ENCODE measurements around the gene GPR21.

GPR21 gene

DNA sequence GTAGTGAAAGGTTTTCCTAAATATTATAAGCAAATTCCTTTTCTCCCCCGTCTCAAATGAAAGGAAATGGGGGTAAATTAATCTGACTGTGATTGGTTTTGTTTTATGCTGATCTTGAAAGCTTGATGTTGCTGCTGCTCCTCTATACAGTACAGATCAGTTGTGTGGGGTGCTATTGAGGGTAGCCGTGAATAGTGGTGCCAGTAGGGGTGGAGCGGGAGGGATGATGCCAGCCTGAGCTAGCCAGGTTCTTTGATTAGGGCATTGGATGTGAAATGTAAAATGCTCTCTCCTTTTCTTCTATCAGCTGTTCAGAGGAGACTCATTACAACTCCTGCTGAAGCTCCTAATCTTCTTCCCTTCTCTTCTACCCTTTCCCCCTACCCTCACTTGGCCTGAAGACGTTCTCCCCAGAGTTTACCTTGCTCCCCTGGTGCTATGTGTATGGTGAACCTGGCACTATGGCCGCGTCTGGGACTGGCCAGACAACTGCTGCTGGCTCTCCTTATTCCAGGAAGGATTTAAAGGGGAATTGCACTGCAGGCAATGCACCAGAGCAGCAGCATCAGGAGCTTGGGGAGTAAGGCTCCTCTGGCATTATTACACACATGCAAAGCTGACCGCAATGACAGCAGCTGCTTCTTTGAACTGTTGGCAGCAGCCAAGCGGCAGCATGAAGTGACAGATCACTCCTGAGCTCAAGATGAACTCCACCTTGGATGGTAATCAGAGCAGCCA, 566 bp downstream of the GPR21 start:
- DNase-seq (ENCODE audit: low read depth in 2 of 2) = no peak

DNA sequence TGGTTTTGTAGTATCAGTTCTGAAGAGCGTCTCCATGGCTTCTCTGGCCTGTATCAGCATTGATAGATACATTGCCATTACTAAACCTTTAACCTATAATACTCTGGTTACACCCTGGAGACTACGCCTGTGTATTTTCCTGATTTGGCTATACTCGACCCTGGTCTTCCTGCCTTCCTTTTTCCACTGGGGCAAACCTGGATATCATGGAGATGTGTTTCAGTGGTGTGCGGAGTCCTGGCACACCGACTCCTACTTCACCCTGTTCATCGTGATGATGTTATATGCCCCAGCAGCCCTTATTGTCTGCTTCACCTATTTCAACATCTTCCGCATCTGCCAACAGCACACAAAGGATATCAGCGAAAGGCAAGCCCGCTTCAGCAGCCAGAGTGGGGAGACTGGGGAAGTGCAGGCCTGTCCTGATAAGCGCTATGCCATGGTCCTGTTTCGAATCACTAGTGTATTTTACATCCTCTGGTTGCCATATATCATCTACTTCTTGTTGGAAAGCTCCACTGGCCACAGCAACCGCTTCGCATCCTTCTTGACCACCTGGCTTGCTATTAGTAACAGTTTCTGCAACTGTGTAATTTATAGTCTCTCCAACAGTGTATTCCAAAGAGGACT, 1.5 kb downstream of the GPR21 start:
- no peak for DNase-seq (ENCODE audit: low read depth in 2 of 2)

DNA sequence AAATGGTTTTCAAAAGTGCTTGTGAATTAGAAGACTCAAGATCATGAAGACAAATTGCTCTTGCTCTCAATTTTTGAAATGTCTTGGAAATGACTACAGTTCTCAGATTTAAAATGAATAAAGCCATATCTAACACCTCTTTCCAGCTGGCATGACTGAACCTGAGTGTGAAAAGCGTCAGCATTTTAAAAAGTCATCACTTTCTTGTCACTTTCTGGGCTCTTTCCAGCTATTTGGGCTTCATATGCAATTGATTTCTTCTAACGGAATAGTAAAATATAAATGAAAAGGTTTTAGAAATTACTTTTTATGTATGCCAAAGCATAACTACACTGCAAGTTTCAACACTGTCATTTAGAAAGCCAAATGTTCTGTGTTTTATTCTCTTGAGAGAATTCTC, 2.3 kb downstream of the GPR21 start:
- no peak for DNase-seq (ENCODE audit: low read depth in 2 of 2)

GRCh38 chr9:123036893-123037545, 3.6 kb downstream of the GPR21 start:
- DNase-seq (ENCODE audit: low read depth in 2 of 2) = no peak

- DNase-seq (ENCODE audit: low read depth in 2 of 2) = no peak
Measured at GRCh38 chr9:123039617-123040219, 6.3 kb downstream of the GPR21 start.

- no peak for DNase-seq (ENCODE audit: low read depth in 2 of 2)
Measured at GRCh38 chr9:123040801-123041200, 7.3 kb downstream of the GPR21 start.

DNA sequence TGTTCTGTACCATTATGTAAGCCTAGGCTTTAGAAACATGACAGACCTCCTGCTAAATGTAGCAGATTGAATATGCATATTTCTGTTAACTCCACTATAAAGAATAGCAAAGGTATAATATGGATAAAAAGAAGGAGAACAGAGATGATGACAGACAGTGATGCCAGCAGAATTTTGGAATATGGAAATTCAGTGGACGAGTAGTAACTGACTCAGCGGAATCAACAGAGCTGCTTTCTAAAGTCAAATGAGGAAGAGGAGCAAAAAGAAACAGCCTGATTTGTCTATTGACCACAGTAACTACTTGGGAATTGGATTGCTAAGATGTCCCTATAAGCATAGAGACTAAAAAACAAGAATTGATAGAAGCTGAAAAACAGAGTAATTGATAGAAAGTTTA, 8.0 kb downstream of the GPR21 start:
- DNase-seq (ENCODE audit: low read depth in 2 of 2) = no peak

- DNase-seq (ENCODE audit: low read depth in 2 of 2) = no peak
Measured at GRCh38 chr9:123043081-123043939, 9.8 kb downstream of the GPR21 start.

GRCh38 chr9:123044586-123044985, 11.1 kb downstream of the GPR21 start:
- no peak for DNase-seq (ENCODE audit: low read depth in 2 of 2)

DNA sequence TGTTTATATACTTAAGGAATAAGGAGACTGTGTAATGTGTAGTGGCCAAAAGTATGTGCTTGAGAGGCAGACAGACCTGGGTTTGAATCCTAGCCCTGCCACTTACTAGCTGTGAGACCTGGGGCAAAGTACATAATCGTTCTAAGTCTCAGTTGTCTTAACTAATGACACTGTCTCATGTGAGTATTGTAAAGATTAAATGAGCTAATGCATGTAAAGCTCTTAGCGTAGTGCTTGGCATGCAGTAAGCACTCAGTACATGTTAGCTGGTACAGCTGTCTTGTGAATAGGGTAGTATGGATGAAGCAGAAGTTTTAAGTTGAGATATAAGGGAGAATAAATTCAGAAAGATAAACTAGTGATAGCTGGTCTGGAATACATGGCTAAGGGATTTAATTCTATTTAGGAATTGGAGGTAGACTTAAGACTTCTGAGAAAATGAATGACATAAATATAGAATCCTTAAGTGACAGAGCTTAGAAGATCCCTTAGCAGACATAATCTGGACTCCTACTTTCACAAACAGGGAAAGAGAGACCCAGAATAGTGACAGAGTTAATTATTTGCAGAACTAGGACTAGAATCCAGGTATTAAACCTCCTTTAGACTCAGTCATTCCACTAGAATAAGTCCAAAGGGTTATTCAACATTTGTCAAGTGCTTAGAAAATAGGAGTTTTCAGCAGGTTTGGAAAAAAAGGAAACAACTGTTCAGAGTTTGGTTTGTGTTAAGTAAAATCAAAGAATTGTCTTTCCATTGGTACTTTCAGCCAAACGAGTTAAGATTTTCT, 13.1 kb downstream of the GPR21 start:
- DNase-seq (ENCODE audit: low read depth in 2 of 2) = no peak

GRCh38 chr9:123048748-123049147, 15.3 kb downstream of the GPR21 start:
- DNase-seq (ENCODE audit: low read depth in 2 of 2) = no peak

DNA sequence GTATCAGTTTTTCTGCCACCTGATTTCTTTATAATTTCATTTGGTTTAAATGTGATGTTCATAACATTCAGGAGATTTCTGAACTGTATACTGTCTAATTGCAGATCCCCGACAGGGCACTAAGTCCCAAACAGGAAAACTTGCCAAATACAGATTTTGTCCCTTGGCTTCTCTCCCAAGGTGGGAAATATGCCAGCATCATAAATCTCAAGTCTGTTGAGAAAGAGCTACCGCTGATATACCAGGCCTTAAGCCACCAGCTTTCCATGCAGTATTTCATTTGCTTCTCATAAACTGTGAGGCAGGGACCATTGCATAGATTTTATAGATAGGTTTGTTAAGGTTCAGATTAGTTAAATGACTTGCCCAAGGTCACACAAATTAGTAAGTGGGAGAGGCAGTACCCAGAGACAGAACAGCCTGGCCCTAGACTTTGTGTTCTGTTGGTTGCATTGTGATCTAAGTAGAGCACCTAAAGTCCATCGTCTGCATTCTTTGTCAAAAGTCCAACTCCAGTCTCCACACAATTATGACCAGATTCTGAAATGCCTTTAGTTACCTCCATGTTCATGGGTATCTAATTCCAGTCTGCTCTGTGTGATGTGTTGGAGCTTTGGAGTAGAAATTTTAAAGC, 16.2 kb downstream of the GPR21 start:
- no peak for DNase-seq (ENCODE audit: low read depth in 2 of 2)

DNA sequence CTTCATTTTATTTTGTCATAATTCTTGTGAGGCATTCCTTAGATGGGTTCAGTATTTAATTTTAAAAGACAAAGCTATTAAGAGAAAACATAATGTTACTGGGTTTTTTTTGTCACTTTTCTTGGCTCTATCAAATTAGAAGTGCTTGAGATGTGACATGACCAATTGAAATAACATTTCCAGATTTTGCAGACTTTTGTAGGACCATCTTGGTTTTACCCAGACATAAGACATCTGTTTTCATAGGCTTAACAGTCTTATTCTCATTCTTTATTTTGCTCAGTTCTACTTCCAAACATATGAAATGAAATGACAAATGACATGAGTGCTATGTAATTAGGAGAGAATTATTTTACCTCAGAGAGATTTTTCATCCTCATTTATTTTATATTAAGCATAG, 19.6 kb downstream of the GPR21 start:
- no peak for DNase-seq (ENCODE audit: low read depth in 2 of 2)

GRCh38 chr9:123053711-123054110, 20.2 kb downstream of the GPR21 start:
- DNase-seq (ENCODE audit: low read depth in 2 of 2) = no peak

DNA sequence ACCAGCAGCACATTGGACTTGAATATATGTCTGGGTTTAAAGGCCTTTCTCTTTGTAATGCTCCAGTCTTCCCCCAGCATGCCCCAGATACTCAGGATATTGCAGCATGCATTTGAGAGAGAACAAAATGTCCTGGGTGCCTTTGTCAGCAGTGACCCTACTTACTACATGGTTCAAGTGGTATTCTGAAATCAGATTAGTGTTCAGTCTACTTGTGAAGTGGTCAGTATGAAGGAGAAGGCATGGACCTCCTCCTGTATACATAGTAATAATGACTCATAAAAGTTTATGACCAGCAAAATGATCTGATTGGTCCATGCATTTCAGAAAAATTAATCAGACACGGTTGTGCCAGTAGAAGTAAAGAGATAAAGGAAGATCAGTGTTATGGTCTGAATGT, 25.4 kb downstream of the GPR21 start:
- no peak for DNase-seq (ENCODE audit: low read depth in 2 of 2)

GRCh38 chr9:123059472-123060220, 26.2 kb downstream of the GPR21 start:
- DNase-seq (ENCODE audit: low read depth in 2 of 2) = no peak

DNA sequence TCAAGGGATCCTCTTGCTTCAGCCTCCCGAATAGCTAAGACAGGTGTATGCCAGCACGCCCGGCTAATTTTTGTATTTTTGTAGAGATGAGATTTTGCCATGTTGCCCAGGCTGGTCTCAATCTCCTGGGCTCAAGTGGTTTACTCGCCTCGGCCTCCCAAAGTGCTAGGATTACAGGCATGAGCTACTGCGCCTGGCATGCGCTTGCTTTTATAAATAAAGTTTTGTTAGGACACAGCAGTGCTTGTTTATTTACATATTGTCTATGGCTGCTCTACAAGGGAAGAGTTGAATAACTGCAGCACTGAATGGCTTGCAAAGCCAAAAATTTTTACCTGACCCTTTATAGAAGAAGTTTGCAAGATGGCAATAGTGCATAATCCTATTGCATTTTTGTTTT, 27.7 kb downstream of the GPR21 start:
- no peak for DNase-seq (ENCODE audit: low read depth in 2 of 2)

DNA sequence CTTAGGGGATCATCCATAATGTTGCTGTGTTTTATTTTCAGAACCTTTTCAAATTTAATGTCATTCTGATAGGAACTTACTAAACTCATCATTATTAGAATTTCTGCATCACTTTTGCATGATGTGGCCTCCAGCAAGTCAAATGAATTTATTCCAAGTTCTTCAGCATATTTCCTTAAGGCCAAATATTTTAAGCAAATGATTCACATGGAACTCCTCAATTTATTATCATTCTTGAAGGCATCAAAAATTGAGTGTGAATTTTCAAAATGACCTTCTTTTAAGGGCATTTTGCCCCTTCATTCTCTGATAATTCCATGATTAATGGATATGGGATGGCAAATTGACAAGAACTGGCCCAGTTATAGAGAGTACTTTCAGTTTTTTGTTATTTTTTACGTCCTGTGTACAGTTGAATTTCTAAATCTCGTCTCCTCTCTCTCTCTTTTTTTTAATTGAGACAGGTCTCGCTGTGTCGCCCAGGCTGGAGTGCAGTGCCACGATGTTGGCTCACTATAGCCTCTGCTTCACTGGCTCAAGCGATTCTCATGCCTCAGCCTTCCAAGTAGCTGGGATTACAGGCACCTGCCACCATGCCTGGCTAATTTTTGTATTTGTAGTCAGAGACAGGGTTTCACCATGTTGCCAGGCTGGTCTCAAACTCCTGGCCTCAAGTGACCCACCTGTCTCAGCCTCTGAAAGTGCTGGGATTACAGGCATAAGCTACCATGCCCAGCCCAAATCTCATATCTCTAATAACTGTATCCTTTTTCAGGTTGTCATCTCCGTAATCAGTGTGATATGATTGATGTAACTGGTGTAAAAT, 29.1 kb downstream of the GPR21 start:
- DNase-seq (ENCODE audit: low read depth in 2 of 2) = no peak

GRCh38 chr9:123063177-123063598, 29.7 kb downstream of the GPR21 start:
- DNase-seq (ENCODE audit: low read depth in 2 of 2) = no peak
